Subcutaneous adipose tissue (tissue), 4 donors: Measurements from ENCODE around the gene SERTAD4. TPM values are rescaled to one million over a fixed set of nuclear protein-coding genes. Genes with fewer than 3 reads are reported as not detected.

Source experiments
- total RNA-seq, 4 donors: library from RNA; depleted of rRNA; stranded (reverse); fragments of >200 nt; gene quantifications; one replicate each; pipeline ENCODE4 v1.1.0, GENCODE V29; 2016
- TF ChIP-seq, protein P1 (sequence below): fragments of 450-650 bp; IDR thresholded peaks from one replicate; pipeline ENCODE4 v1.5.1; 2016; ENCODE audit warnings: low read depth, mild to moderate bottlenecking, control low read depth, antibody characterized with exemption, moderate library complexity

Gene SERTAD4
- total RNA-seq, 4 donors from 2014 or later: 0.85 to 5.1 (median 2.5) TPM

DNA sequence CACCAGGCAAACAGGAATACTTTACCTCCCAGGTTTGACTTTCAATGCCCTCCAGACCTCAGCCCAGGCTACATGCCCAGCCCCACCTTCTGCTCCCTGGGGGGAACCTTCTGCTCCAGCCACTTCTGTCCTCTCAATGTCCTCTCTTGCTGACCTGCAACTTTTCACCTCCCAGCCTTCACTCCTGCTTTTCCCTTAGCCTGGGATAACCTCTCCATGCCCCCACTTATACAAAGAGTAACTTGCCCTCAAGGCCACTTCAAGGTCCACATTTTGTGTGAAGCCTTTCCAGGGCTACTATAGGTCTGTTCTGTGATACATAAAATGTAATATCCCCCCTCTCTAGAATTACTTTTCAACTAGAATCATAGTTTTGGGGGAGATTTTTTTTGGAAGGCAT lies 21.7 kb downstream of the SERTAD4 start:
- TF ChIP-seq, protein P1, sequence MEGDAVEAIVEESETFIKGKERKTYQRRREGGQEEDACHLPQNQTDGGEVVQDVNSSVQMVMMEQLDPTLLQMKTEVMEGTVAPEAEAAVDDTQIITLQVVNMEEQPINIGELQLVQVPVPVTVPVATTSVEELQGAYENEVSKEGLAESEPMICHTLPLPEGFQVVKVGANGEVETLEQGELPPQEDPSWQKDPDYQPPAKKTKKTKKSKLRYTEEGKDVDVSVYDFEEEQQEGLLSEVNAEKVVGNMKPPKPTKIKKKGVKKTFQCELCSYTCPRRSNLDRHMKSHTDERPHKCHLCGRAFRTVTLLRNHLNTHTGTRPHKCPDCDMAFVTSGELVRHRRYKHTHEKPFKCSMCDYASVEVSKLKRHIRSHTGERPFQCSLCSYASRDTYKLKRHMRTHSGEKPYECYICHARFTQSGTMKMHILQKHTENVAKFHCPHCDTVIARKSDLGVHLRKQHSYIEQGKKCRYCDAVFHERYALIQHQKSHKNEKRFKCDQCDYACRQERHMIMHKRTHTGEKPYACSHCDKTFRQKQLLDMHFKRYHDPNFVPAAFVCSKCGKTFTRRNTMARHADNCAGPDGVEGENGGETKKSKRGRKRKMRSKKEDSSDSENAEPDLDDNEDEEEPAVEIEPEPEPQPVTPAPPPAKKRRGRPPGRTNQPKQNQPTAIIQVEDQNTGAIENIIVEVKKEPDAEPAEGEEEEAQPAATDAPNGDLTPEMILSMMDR: no peak

DNA sequence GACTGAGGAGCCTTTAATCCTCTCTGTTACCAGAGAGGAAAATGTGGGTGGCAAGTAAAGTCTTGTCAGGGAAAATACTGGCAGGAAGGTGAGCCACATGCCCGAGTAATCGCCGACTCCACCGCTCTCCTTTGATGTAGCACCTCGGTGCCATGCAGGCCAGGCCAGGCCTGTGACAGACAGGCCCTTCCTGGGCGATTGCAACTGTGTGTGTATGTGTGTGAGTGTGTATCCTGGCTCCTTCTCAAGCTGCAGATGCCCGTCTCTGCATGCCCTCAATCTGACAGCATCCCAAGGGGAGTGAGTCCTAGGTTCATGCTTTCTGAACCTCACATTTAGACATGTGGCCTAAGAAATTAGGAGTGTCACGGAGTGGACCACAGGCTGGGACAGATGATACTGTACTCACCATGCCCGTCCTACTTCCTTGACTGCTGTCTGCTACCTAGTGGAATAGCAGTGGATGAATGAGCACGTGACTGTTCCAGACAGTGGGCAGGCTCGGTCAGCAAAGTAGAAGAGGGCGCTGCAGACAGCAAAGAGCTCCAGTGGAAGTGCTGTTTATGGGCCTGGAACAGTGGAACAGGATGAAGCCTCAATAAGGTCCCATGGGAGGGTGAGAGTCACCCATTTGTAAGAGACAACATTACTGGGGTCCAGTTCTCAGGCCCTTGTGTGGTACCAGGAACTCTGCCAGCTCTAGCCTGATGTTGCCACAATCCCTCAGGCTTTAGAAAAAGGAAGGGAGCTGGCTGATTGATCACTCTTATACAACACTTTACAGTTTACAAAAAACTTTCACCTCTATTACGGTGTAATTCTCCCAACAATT lies 25.3 kb downstream of the SERTAD4 start:
- TF ChIP-seq, protein P1: no peak

DNA sequence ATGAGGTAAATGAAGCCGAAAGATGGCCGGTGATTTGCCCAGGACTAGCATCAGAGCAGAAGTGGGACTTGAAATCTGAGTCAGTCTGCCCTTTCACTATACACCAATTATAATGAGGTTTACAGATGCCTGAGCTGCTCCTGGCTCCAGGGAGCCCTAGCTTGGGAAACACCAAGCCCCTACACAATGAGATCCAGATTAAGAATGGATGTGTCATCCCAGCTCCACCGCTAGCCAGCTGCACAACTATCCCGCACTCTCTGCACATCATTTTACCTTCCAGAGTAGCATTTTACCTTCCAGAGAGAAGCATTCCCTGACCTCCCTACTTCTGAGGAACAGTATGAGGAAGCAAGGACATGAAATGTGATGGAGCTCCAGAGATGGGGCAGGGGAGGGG lies 27.0 kb downstream of the SERTAD4 start:
- TF ChIP-seq, protein P1: no peak

DNA sequence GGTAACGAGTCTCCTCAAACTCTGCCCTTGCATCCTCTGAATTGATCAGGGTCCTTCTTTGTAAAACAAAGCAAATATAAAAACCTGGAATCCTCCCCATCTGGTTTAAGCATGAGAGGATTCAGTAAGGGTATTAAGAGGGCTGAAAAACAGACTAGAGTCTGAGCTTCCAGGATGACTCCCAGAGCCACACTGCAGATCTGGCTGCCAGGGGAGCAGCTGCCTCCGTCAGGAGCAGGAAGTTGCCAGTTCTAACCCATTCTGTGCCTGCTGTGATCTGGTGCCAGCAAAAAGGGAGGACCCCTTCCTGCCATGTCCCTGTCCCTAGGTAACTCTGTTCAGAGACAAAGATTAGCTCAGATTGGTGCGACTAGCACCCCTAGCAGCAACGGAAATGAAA lies 27.5 kb downstream of the SERTAD4 start:
- TF ChIP-seq, protein P1: no peak

DNA sequence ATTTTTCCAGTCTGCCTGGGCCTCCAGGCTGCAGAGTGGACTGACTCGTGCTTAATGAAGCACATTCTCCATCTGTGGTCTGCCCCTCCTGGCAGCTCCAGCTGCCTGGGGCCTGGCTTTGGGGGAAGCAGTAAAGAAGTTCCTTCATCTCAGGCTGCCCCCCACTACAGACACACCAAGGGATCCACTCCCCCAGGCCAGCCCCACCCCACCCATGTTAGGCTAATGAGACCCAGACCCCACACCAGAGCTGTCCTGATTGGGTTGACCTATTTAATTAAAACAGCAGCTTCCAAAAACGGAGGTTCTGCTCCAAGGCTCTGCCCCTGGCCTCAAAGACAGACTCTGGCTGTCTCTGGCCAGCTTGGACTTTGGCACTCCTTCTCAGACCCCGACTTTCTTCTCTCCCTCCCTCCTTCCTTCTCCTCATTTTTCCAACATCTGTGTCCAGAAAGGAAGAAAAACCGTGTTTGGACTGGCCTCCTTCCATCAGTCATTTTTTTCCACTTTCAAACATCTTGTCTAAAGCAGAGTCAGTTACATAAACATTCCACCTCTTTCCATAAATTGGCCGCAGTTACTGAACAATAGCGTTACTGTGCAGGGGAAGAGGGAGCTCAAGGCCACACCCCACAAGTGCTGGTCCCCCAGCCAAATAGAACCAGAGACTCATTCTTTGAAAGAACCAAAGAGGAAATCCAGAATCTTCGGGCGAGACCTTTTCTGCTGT lies 29.7 kb downstream of the SERTAD4 start:
- TF ChIP-seq, protein P1: no peak

DNA sequence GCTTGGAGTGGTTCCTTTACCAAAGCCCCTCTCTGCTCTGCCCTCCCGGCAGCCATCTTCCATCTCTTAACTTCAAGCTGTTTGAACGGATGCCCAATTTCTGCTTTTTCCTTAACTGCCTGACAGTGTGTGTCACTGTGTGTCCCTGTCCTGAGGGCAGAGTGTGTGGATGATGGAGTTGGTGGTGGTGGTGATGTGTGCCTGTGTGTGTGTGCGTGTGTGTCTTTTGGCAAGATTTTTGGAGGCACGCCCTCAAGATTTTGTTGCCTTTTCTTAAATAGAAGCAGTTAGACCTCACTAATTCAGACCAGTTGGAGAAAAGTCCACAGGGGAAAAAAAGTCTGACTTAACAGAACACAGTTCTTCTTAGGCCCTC lies 30.3 kb downstream of the SERTAD4 start:
- TF ChIP-seq, protein P1: no peak

DNA sequence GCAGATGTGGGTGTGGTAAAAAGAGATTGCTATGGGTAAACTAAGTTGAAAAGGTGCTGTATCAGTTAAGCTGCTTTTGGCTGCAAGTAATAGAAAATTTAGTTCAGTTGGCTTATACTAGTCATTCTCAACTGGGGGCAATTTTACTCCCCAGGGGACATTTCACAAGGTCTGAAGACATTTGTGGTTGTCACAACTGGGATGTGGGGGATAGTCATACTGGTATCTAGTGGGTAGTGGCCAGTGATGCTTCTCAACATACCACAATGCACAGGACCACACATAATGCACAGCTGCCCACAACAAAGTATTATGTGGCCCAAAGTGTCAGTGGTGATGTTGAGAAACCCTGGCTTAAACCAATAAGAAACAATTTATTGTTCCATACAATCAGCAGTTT lies 31.4 kb downstream of the SERTAD4 start:
- TF ChIP-seq, protein P1: no peak
